Upper lobe of left lung (tissue), 6 donors: ENCODE results near the gene GTF2A1. TPM values are rescaled to one million over a fixed set of nuclear protein-coding genes. Genes with fewer than 3 reads are reported as not detected.

Experiments used
- ATAC-seq, 2 donors: fragments of 200-7000 bp; cut with Tn5 transposase; one replicate each; pipeline ENCODE4 v1.9.1; 2022; ENCODE audit warnings: mild to moderate bottlenecking in 2 of 2, moderate library complexity in 2 of 2; ENCODE audit not compliant: low FRiP score in 2 of 2
- DNase-seq, 2 donors: peaks; one replicate each; pipeline ENCODE4 v3.0.0-alpha.2; 2019 to 2020
- H3K27ac ChIP-seq, 4 donors: fragments of 200-600 bp; sonication (generic); one replicate each; pipeline ENCODE4 v1.5.1; 2016 to 2019
- H3K27me3 ChIP-seq, 4 donors: fragments of 200-600 bp; sonication (generic); one replicate each; pipeline ENCODE4 v1.5.1; 2017 to 2019
- H3K36me3 ChIP-seq, 4 donors: fragments of 200-600 bp; sonication (generic); one replicate each; pipeline ENCODE4 v1.5.1; 2016 to 2019
- H3K4me1 ChIP-seq, 4 donors: fragments of 200-600 bp; sonication (generic); one replicate each; pipeline ENCODE4 v1.5.1; 2018 to 2019
- H3K4me3 ChIP-seq, 4 donors: fragments of 200-600 bp; sonication (generic); one replicate each; pipeline ENCODE4 v1.5.1; 2017 to 2019; ENCODE audit warnings: mild to moderate bottlenecking in 2 of 4, moderate library complexity in 1 of 4
- H3K9me3 ChIP-seq, 4 donors: fragments of 200-600 bp; sonication (generic); one replicate each; pipeline ENCODE4 v1.5.1; 2018 to 2019
- CTCF ChIP-seq, 6 experiments: fragments of 450-650 bp in 4 of 6; fragments of 200-600 bp in 2 of 6; sonication (generic) in 2 of 6; IDR thresholded peaks; one replicate each; pipeline ENCODE4 v1.5.1; 2016 to 2019; ENCODE audit warnings: antibody characterized with exemption in 6 of 6
- EP300 ChIP-seq, 4 donors: sonication (generic); formaldehyde crosslinking; IDR thresholded peaks; one replicate each; pipeline ENCODE4 v1.5.1; 2017; ENCODE audit warnings: antibody characterized with exemption in 4 of 4, control low read depth in 2 of 4
- POLR2A ChIP-seq, 4 donors: fragments of 450-650 bp; IDR thresholded peaks; one replicate each; pipeline ENCODE4 v1.5.1; 2016 to 2017; ENCODE audit warnings: antibody characterized with exemption in 4 of 4, mild to moderate bottlenecking in 2 of 4
- POLR2AphosphoS5 ChIP-seq, 2 donors: sonication (generic); formaldehyde crosslinking; IDR thresholded peaks; one replicate each; pipeline ENCODE4 v1.5.1; 2017; ENCODE audit warnings: antibody characterized with exemption in 2 of 2
- WGBS, 2 donors: methylation state at CpG; one replicate each; pipeline ENCODE4 v1.1.5; 2017 to 2018; 5-methylcytosine and 5-hydroxymethylcytosine counted together
- total RNA-seq, 6 donors: library from RNA; depleted of rRNA in 4 of 6; stranded (reverse); fragments of >200 nt in 4 of 6; gene quantifications; one replicate each; pipeline versions ENCODE4 v1.1.0 to v1.2.1, GENCODE V29; 2016 to 2021
- donor health status: DM: no; HTN: no; CAD: no; lungs with moderate emphysema.
- donor health status: DM: no; HTN: yes; CAD: no; lungs with severe emphysema.

The GTF2A1 gene
- total RNA-seq, 6 donors from 2014 or later = 17.2 to 31.6 (median 23.7) TPM

GRCh38 chr14:81169711-81170103 is 51.1 kb downstream of the GTF2A1 start:
- no peaks in the 10 kb centered on the region for H3K9me3 ChIP-seq
- peak; percentile 80 to 81 for ATAC-seq
- TF ChIP-seq EP300 (IDR thresholded peaks at IDR 0.05) = no peak
- no peak for TF ChIP-seq CTCF (IDR thresholded peaks at IDR 0.05)
- no peak for TF ChIP-seq POLR2A (IDR thresholded peaks at IDR 0.05)
- no peak for TF ChIP-seq POLR2AphosphoS5 (IDR thresholded peaks at IDR 0.05)
- H3K4me3 ChIP-seq = peak overlapping the region; percentile 61 to 80 (median 72)
- H3K27ac ChIP-seq = peak overlapping the region; percentile 89 to 94 (median 90)
- H3K27me3 ChIP-seq = no peaks in the 10 kb centered on the region
- DNase-seq = peak in 1 of 2 donors; percentile 80
- 0% methylated on average over 7 to 10 of the region's 10 CpGs for WGBS, 2 donors
- H3K4me1 ChIP-seq = peaks cover 10 to 24% (median 16%) of the 10 kb centered on the region in 4 donors
- H3K36me3 ChIP-seq = no peaks in the 10 kb centered on the region

DNA sequence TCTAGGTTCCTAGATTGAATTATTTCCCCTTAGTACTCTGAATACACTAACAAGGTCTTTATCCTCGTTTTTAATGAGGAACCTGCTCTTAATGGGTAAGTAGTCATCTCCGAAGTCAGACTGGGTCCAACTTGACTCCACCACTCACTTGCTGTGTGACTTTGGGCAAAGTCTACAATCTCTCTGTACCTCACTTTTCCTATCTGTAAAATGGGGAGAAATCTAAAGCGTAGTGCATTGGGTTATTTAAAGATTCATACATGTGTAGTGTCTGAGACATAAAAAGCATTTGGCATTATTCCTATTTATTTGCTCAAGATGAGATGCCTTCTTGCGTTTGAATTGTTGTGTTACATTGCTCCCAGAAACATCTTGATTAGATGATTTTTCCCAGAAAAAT is 51.5 kb downstream of the GTF2A1 start:
- H3K4me1 ChIP-seq = peaks cover 10 to 27% (median 17%) of the 10 kb centered on the region in 4 donors
- H3K4me3 ChIP-seq = peak overlapping the region in 3 of 4 donors; percentile 61 to 80 (median 74)
- no peaks in the 10 kb centered on the region for H3K9me3 ChIP-seq
- H3K27ac ChIP-seq = peak overlapping the region; percentile 89 to 94 (median 90)
- no peak for ATAC-seq
- WGBS, 2 donors = 53 to 61% methylated on average over 4 of the region's 4 CpGs
- TF ChIP-seq POLR2A (IDR thresholded peaks at IDR 0.05) (no peak), CTCF (IDR thresholded peaks at IDR 0.05) (no peak), POLR2AphosphoS5 (IDR thresholded peaks at IDR 0.05) (no peak), EP300 (IDR thresholded peaks at IDR 0.05) (no peak)
- no peaks in the 10 kb centered on the region for H3K27me3 ChIP-seq
- DNase-seq = no peak
- H3K36me3 ChIP-seq = no peaks in the 10 kb centered on the region

DNA sequence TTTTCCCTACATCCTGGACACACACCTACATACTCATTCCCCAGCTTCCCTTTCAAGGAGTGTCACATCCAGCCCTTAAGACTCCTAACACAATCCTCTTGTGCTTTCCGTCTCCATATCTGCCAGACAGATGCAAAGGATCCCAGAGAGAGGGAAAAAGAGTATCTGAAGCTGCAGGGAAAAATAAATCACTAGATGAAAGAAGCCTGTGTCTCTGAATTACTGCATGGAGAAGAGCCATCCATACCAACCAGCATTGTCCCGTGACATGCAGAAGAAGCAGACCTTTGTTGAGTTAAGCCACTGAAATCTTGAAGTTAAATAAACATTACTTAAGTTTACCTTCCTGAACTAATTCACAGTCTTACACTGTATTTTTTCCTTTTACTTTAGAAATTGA is 54.6 kb downstream of the GTF2A1 start:
- Histone ChIP-seq H3K27ac (no peak overlapping the region), H3K4me3 (no peak overlapping the region), H3K4me1 (peaks cover 10 to 28% (median 18%) of the 10 kb centered on the region in 4 donors), H3K27me3 (no peaks in the 10 kb centered on the region), H3K36me3 (no peaks in the 10 kb centered on the region), H3K9me3 (no peaks in the 10 kb centered on the region)
- ATAC-seq = no peak
- DNase-seq = no peak
- TF ChIP-seq EP300 (IDR thresholded peaks at IDR 0.05) = no peak
- no peak for TF ChIP-seq POLR2A (IDR thresholded peaks at IDR 0.05)
- no peak for TF ChIP-seq POLR2AphosphoS5 (IDR thresholded peaks at IDR 0.05)
- TF ChIP-seq CTCF (IDR thresholded peaks at IDR 0.05) = no peak
- WGBS, 2 donors = 70 to 71% methylated on average over 2 of the region's 2 CpGs

DNA sequence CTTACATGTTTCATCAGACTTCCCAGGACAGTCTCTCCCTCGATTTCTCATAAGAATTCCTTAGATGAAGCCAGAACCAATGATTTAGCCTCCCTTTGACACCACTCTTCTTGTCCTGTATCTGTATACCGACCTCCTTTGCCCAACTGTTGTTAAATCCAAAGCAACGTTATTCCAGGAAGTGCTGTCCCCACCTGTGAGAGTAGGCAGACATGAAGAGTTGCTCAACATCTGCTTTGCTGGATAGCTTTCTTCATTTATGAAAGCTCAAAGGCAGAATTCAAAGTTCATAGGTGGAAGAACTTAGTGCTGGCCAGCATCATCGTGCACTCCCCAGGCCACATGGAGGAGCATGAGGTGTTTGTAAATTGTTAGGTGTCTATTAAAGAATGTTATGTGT is 55.6 kb downstream of the GTF2A1 start:
- TF ChIP-seq POLR2AphosphoS5 (IDR thresholded peaks at IDR 0.05) (no peak), POLR2A (IDR thresholded peaks at IDR 0.05) (no peak), CTCF (IDR thresholded peaks at IDR 0.05) (no peak), EP300 (IDR thresholded peaks at IDR 0.05) (no peak)
- no peak overlapping the region for H3K4me3 ChIP-seq
- ATAC-seq = no peak
- H3K9me3 ChIP-seq = no peaks in the 10 kb centered on the region
- H3K36me3 ChIP-seq = no peaks in the 10 kb centered on the region
- H3K27ac ChIP-seq = no peak overlapping the region
- WGBS, 2 donors = 64 to 75% methylated on average over 4 of the region's 4 CpGs
- H3K27me3 ChIP-seq = no peaks in the 10 kb centered on the region
- peaks cover 7 to 21% (median 13%) of the 10 kb centered on the region in 4 donors for H3K4me1 ChIP-seq
- DNase-seq = no peak

DNA sequence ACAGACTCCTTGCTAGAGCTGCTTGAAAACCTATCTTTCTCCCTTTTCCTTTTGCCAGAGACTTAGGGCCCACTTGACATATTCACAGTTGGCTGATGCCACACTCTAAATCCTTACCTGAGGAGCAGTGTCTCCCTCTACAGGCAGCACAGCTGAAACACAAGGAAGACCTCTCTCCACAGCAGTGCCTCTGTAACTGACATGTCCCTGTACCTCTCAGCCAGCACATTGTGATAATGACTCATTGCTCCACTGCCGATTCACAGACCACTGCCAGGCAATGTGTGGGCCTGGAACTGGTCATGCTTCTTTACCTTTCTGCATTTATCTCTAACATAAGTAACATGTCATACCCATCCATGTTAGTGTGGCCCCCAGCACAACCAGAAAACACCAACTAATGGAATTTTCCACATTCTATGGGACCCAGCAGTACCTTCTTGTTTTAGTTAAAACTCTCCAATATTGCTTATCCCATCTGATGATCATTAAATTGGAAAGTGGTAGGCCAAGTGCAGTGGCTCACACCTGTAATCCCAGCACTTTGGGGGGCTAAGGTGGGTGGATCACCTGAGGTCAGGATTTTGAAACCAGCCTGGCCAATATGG is 56.5 kb downstream of the GTF2A1 start:
- no peak overlapping the region for H3K4me3 ChIP-seq
- no peak overlapping the region for H3K27ac ChIP-seq
- no peaks in the 10 kb centered on the region for H3K9me3 ChIP-seq
- TF ChIP-seq CTCF (IDR thresholded peaks at IDR 0.05) = peak; percentile 44 to 81 (median 62)
- TF ChIP-seq POLR2A (IDR thresholded peaks at IDR 0.05) = no peak
- no peak for TF ChIP-seq POLR2AphosphoS5 (IDR thresholded peaks at IDR 0.05)
- ATAC-seq = peak; percentile 84 to 89
- peak in 1 of 2 donors; percentile 82 for DNase-seq
- no peaks in the 10 kb centered on the region for H3K36me3 ChIP-seq
- WGBS, 2 donors = 0 to 8% methylated on average over 1 of the region's 1 CpG
- H3K27me3 ChIP-seq = no peaks in the 10 kb centered on the region
- peaks cover 2 to 12% (median 5%) of the 10 kb centered on the region in 4 donors for H3K4me1 ChIP-seq
